ENCODE data around the gene ZBTB40.

DNA sequence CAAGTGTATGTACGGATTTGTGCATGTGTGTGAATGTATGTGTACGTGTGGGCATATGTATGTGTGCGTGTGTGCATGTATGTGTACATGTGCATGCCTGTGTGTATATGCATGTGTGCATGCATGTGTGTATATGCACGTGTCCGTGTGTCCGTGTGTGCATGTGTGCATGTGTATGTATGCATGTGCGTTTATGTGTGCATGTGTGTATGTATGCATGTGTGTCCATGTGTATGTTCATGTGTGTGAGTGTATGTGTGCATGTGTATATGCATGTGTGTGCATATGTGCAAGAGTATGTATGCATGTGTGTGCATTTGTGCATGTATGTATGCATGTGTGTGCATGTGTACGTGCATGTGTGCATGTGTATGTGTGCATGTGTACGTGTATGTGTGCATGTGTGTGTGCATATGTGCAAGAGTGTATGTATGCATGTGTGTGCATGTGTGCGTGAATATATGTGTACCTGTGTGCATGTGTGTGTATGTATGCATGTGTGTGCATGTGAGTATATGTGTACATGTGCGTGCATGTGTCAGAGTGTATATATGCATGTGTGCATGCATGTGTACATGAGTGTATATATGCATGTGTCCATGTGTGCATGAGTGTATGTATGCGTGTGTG lies 127.2 kb downstream of the ZBTB40 start:
- TF ChIP-seq, protein P1, sequence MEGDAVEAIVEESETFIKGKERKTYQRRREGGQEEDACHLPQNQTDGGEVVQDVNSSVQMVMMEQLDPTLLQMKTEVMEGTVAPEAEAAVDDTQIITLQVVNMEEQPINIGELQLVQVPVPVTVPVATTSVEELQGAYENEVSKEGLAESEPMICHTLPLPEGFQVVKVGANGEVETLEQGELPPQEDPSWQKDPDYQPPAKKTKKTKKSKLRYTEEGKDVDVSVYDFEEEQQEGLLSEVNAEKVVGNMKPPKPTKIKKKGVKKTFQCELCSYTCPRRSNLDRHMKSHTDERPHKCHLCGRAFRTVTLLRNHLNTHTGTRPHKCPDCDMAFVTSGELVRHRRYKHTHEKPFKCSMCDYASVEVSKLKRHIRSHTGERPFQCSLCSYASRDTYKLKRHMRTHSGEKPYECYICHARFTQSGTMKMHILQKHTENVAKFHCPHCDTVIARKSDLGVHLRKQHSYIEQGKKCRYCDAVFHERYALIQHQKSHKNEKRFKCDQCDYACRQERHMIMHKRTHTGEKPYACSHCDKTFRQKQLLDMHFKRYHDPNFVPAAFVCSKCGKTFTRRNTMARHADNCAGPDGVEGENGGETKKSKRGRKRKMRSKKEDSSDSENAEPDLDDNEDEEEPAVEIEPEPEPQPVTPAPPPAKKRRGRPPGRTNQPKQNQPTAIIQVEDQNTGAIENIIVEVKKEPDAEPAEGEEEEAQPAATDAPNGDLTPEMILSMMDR (IDR thresholded peaks at IDR 0.05), result no peak
- TF ChIP-seq TCF12 (IDR thresholded peaks at IDR 0.05) (no peak), SMC3 (IDR thresholded peaks at IDR 0.05; ENCODE audit: low read depth, low read length) (no peak), EZH2phosphoT487 (IDR thresholded peaks at IDR 0.05; ENCODE audit: borderline replicate concordance, low read depth) (no peak), EP300 (IDR thresholded peaks at IDR 0.05; ENCODE audit: borderline replicate concordance in 1 of 2, low read depth in 1 of 2, low read length in 1 of 2) (no peak), POLR2AphosphoS5 (IDR thresholded peaks at IDR 0.05; ENCODE audit: low read depth, low read length) (no peak), SIN3A (IDR thresholded peaks at IDR 0.05; ENCODE audit: borderline replicate concordance, low read depth, low read length) (no peak), TAF1 (IDR thresholded peaks at IDR 0.05; ENCODE audit: borderline replicate concordance, low read depth, low read length) (no peak), NFIC (IDR thresholded peaks at IDR 0.05; ENCODE audit: borderline replicate concordance) (no peak)
- TF ChIP-seq, protein P2, sequence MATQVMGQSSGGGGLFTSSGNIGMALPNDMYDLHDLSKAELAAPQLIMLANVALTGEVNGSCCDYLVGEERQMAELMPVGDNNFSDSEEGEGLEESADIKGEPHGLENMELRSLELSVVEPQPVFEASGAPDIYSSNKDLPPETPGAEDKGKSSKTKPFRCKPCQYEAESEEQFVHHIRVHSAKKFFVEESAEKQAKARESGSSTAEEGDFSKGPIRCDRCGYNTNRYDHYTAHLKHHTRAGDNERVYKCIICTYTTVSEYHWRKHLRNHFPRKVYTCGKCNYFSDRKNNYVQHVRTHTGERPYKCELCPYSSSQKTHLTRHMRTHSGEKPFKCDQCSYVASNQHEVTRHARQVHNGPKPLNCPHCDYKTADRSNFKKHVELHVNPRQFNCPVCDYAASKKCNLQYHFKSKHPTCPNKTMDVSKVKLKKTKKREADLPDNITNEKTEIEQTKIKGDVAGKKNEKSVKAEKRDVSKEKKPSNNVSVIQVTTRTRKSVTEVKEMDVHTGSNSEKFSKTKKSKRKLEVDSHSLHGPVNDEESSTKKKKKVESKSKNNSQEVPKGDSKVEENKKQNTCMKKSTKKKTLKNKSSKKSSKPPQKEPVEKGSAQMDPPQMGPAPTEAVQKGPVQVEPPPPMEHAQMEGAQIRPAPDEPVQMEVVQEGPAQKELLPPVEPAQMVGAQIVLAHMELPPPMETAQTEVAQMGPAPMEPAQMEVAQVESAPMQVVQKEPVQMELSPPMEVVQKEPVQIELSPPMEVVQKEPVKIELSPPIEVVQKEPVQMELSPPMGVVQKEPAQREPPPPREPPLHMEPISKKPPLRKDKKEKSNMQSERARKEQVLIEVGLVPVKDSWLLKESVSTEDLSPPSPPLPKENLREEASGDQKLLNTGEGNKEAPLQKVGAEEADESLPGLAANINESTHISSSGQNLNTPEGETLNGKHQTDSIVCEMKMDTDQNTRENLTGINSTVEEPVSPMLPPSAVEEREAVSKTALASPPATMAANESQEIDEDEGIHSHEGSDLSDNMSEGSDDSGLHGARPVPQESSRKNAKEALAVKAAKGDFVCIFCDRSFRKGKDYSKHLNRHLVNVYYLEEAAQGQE (IDR thresholded peaks at IDR 0.05; ENCODE audit: low read depth, low read length), result no peak
